ENCODE results near the gene ST6GALNAC6. TPM values are rescaled to one million over a fixed set of nuclear protein-coding genes. Genes with fewer than 3 reads are reported as not detected.

Gene ST6GALNAC6
- polyA plus RNA-seq, 2 donors: 21.8 to 23.6 TPM

- Histone ChIP-seq H3K36me3 (ENCODE audit: control insufficient read depth in 2 of 2, insufficient read depth in 2 of 2, low read length in 1 of 2) (peaks cover 0 to 42% of the 10 kb centered on the region in 2 donors), H3K4me1 (ENCODE audit: control insufficient read depth in 2 of 2, insufficient read depth in 2 of 2, low read length in 1 of 2) (peaks cover 0 to 3% of the 10 kb centered on the region in 2 donors), H3K9me3 (ENCODE audit: control insufficient read depth in 2 of 2, insufficient read depth in 1 of 2, low read depth in 1 of 2, low read length in 1 of 2) (no peaks in the 10 kb centered on the region), H3K27me3 (ENCODE audit: control insufficient read depth in 1 of 2, insufficient read depth in 2 of 2, low read length in 2 of 2) (no peaks in the 10 kb centered on the region), H3K4me3 (ENCODE audit: low read depth in 1 of 2, low read length in 2 of 2) (no peak overlapping the region), H3K27ac (ENCODE audit: low read depth in 2 of 2, low read length in 1 of 2) (no peak overlapping the region)
- 56 to 60% methylated on average over 18 of the region's 18 CpGs for WGBS, 2 donors
These were observed 43.0 kb upstream of the ST6GALNAC6 start for GRCh38 chr9:127942216-127943010.

- H3K9me3 ChIP-seq (ENCODE audit: control insufficient read depth in 2 of 2, insufficient read depth in 1 of 2, low read depth in 1 of 2, low read length in 1 of 2): no peaks in the 10 kb centered on the region
- no peak overlapping the region for H3K27ac ChIP-seq (ENCODE audit: low read depth in 2 of 2, low read length in 1 of 2)
- WGBS, 2 donors: 64 to 74% methylated on average over 3 of the region's 3 CpGs
- H3K4me1 ChIP-seq (ENCODE audit: control insufficient read depth in 2 of 2, insufficient read depth in 2 of 2, low read length in 1 of 2): peaks cover 3% of the 10 kb centered on the region in 2 donors
- peaks cover 0 to 42% of the 10 kb centered on the region in 2 donors for H3K36me3 ChIP-seq (ENCODE audit: control insufficient read depth in 2 of 2, insufficient read depth in 2 of 2, low read length in 1 of 2)
- H3K27me3 ChIP-seq (ENCODE audit: control insufficient read depth in 1 of 2, insufficient read depth in 2 of 2, low read length in 2 of 2): no peaks in the 10 kb centered on the region
- H3K4me3 ChIP-seq (ENCODE audit: low read depth in 1 of 2, low read length in 2 of 2): no peak overlapping the region
These were observed 42.5 kb upstream of the ST6GALNAC6 start for GRCh38 chr9:127941961-127942215.

- Histone ChIP-seq H3K9me3 (ENCODE audit: control insufficient read depth in 2 of 2, insufficient read depth in 1 of 2, low read depth in 1 of 2, low read length in 1 of 2) (no peaks in the 10 kb centered on the region), H3K4me3 (ENCODE audit: low read depth in 1 of 2, low read length in 2 of 2) (no peak overlapping the region), H3K4me1 (ENCODE audit: control insufficient read depth in 2 of 2, insufficient read depth in 2 of 2, low read length in 1 of 2) (peaks cover 6 to 8% of the 10 kb centered on the region in 2 donors), H3K27me3 (ENCODE audit: control insufficient read depth in 1 of 2, insufficient read depth in 2 of 2, low read length in 2 of 2) (no peaks in the 10 kb centered on the region), H3K36me3 (ENCODE audit: control insufficient read depth in 2 of 2, insufficient read depth in 2 of 2, low read length in 1 of 2) (peaks cover 0 to 39% of the 10 kb centered on the region in 2 donors), H3K27ac (ENCODE audit: low read depth in 2 of 2, low read length in 1 of 2) (no peak overlapping the region)
- 78% methylated on average over 18 of the region's 18 CpGs for WGBS, 2 donors
These were observed 41.9 kb upstream of the ST6GALNAC6 start for GRCh38 chr9:127941062-127941960.

- 90 to 93% methylated on average over 4 of the region's 4 CpGs for WGBS, 2 donors
- peaks cover 8 to 11% of the 10 kb centered on the region in 2 donors for H3K4me1 ChIP-seq (ENCODE audit: control insufficient read depth in 2 of 2, insufficient read depth in 2 of 2, low read length in 1 of 2)
- H3K36me3 ChIP-seq (ENCODE audit: control insufficient read depth in 2 of 2, insufficient read depth in 2 of 2, low read length in 1 of 2): peaks cover 0 to 35% of the 10 kb centered on the region in 2 donors
- no peak overlapping the region for H3K4me3 ChIP-seq (ENCODE audit: low read depth in 1 of 2, low read length in 2 of 2)
- H3K27ac ChIP-seq (ENCODE audit: low read depth in 2 of 2, low read length in 1 of 2): no peak overlapping the region
- H3K9me3 ChIP-seq (ENCODE audit: control insufficient read depth in 2 of 2, insufficient read depth in 1 of 2, low read depth in 1 of 2, low read length in 1 of 2): no peaks in the 10 kb centered on the region
- H3K27me3 ChIP-seq (ENCODE audit: control insufficient read depth in 1 of 2, insufficient read depth in 2 of 2, low read length in 2 of 2): no peaks in the 10 kb centered on the region
These were observed 41.2 kb upstream of the ST6GALNAC6 start for GRCh38 chr9:127940593-127940992.

GRCh38 chr9:127938298-127938690, 38.9 kb upstream of the ST6GALNAC6 start:
- Histone ChIP-seq H3K36me3 (ENCODE audit: control insufficient read depth in 2 of 2, insufficient read depth in 2 of 2, low read length in 1 of 2) (peaks cover 0 to 24% of the 10 kb centered on the region in 2 donors), H3K27me3 (ENCODE audit: control insufficient read depth in 1 of 2, insufficient read depth in 2 of 2, low read length in 2 of 2) (no peaks in the 10 kb centered on the region), H3K27ac (ENCODE audit: low read depth in 2 of 2, low read length in 1 of 2) (peak overlapping the region in 1 of 2 donors; percentile 89), H3K9me3 (ENCODE audit: control insufficient read depth in 2 of 2, insufficient read depth in 1 of 2, low read depth in 1 of 2, low read length in 1 of 2) (no peaks in the 10 kb centered on the region), H3K4me3 (ENCODE audit: low read depth in 1 of 2, low read length in 2 of 2) (peak overlapping the region; percentile 69 to 90), H3K4me1 (ENCODE audit: control insufficient read depth in 2 of 2, insufficient read depth in 2 of 2, low read length in 1 of 2) (peaks cover 8 to 11% of the 10 kb centered on the region in 2 donors)
- 27 to 37% methylated on average over 24 to 25 of the region's 25 CpGs for WGBS, 2 donors

- peaks cover 0 to 21% of the 10 kb centered on the region in 2 donors for H3K36me3 ChIP-seq (ENCODE audit: control insufficient read depth in 2 of 2, insufficient read depth in 2 of 2, low read length in 1 of 2)
- 3 to 5% methylated on average over 60 of the region's 60 CpGs for WGBS, 2 donors
- H3K4me1 ChIP-seq (ENCODE audit: control insufficient read depth in 2 of 2, insufficient read depth in 2 of 2, low read length in 1 of 2): peaks cover 8 to 11% of the 10 kb centered on the region in 2 donors
- no peaks in the 10 kb centered on the region for H3K9me3 ChIP-seq (ENCODE audit: control insufficient read depth in 2 of 2, insufficient read depth in 1 of 2, low read depth in 1 of 2, low read length in 1 of 2)
- H3K4me3 ChIP-seq (ENCODE audit: low read depth in 1 of 2, low read length in 2 of 2): peak within 1 kb of the TSS; percentile 69 to 90
- H3K27ac ChIP-seq (ENCODE audit: low read depth in 2 of 2, low read length in 1 of 2): peak within 1 kb of the TSS; percentile 9 to 89
- no peaks in the 10 kb centered on the region for H3K27me3 ChIP-seq (ENCODE audit: control insufficient read depth in 1 of 2, insufficient read depth in 2 of 2, low read length in 2 of 2)
These were observed 38.2 kb upstream of the ST6GALNAC6 start, which contains the start of gene DPM2 for GRCh38 chr9:127937388-127938297. DPM2 (minus strand) TSS chr9:127937854; CDS start chr9:127937820, 34 bp downstream.

GRCh38 chr9:127937056-127937387, 37.6 kb upstream of the ST6GALNAC6 start:
- Histone ChIP-seq H3K36me3 (ENCODE audit: control insufficient read depth in 2 of 2, insufficient read depth in 2 of 2, low read length in 1 of 2) (peaks cover 0 to 15% of the 10 kb centered on the region in 2 donors), H3K9me3 (ENCODE audit: control insufficient read depth in 2 of 2, insufficient read depth in 1 of 2, low read depth in 1 of 2, low read length in 1 of 2) (no peaks in the 10 kb centered on the region), H3K27me3 (ENCODE audit: control insufficient read depth in 1 of 2, insufficient read depth in 2 of 2, low read length in 2 of 2) (no peaks in the 10 kb centered on the region), H3K4me1 (ENCODE audit: control insufficient read depth in 2 of 2, insufficient read depth in 2 of 2, low read length in 1 of 2) (peaks cover 5 to 11% of the 10 kb centered on the region in 2 donors), H3K27ac (ENCODE audit: low read depth in 2 of 2, low read length in 1 of 2) (peak overlapping the region in 1 of 2 donors; percentile 89), H3K4me3 (ENCODE audit: low read depth in 1 of 2, low read length in 2 of 2) (peak overlapping the region; percentile 69 to 90)
- WGBS, 2 donors: 4 to 7% methylated on average over 7 of the region's 7 CpGs

- peaks cover 0 to 12% of the 10 kb centered on the region in 2 donors for H3K36me3 ChIP-seq (ENCODE audit: control insufficient read depth in 2 of 2, insufficient read depth in 2 of 2, low read length in 1 of 2)
- H3K9me3 ChIP-seq (ENCODE audit: control insufficient read depth in 2 of 2, insufficient read depth in 1 of 2, low read depth in 1 of 2, low read length in 1 of 2): no peaks in the 10 kb centered on the region
- peak overlapping the region in 1 of 2 donors; percentile 90 for H3K4me3 ChIP-seq (ENCODE audit: low read depth in 1 of 2, low read length in 2 of 2)
- no peaks in the 10 kb centered on the region for H3K27me3 ChIP-seq (ENCODE audit: control insufficient read depth in 1 of 2, insufficient read depth in 2 of 2, low read length in 2 of 2)
- no peak overlapping the region for H3K27ac ChIP-seq (ENCODE audit: low read depth in 2 of 2, low read length in 1 of 2)
- 63 to 68% methylated on average over 14 of the region's 14 CpGs for WGBS, 2 donors
- H3K4me1 ChIP-seq (ENCODE audit: control insufficient read depth in 2 of 2, insufficient read depth in 2 of 2, low read length in 1 of 2): peaks cover 5 to 11% of the 10 kb centered on the region in 2 donors
These were observed 37.0 kb upstream of the ST6GALNAC6 start for GRCh38 chr9:127936347-127936852.

All from esophagus (tissue), 2 donors.